K562 (cell line): ENCODE results near the gene CYB5D1. TPM values are rescaled to one million over a fixed set of nuclear protein-coding genes. Genes with fewer than 3 reads are reported as not detected.

Experiments
- ARID3B ChIP-seq: fragments of 250-450 bp; sonication (Bioruptor Pico); IDR thresholded peaks from 2 replicates; pipeline ENCODE4 v1.4.0; 2020; ENCODE audit warnings: borderline replicate concordance
- CBX5 ChIP-seq: IDR thresholded peaks from 2 replicates; pipeline ENCODE4 v1.6.1; 2014; ENCODE audit warnings: low read depth, borderline replicate concordance
- CTCF ChIP-seq, 3 experiments: IDR thresholded peaks in 2 of 3; conservative IDR thresholded peaks in 1 of 3; 2 replicates each; pipeline ENCODE4 v1.5.1; 2011 to 2012; ENCODE audit warnings: low read length in 3 of 3, mild to moderate bottlenecking in 3 of 3, control low read depth in 2 of 3, improper control_type of control experiment in 1 of 3, inconsistent platforms in 1 of 3, low read depth in 1 of 3, mixed read lengths in 1 of 3, moderate library complexity in 1 of 3; ENCODE audit not compliant: insufficient read depth in 2 of 3
- ETS2 ChIP-seq: IDR thresholded peaks from 2 replicates; pipeline ENCODE4 v1.6.1; 2016; ENCODE audit warnings: borderline replicate concordance, missing genetic modification characterization, mild to moderate bottlenecking, moderate library complexity, missing compliant biosample characterization; ENCODE audit not compliant: poor library complexity, severe bottlenecking
- FOXJ3 ChIP-seq: sonication (generic); formaldehyde crosslinking; IDR thresholded peaks from 2 replicates; pipeline ENCODE4 v1.4.0; 2020; ENCODE audit warnings: mild to moderate bottlenecking, missing genetic modification reagents
- GABPA ChIP-seq: fragments of 200-800 bp; sonication (Bioruptor generic); conservative IDR thresholded peaks from 2 replicates; pipeline ENCODE4 v1.6.1; 2016; ENCODE audit warnings: low read depth, missing genetic modification characterization, missing compliant biosample characterization
- HINFP ChIP-seq: fragments of 450-650 bp; conservative IDR thresholded peaks from 2 replicates; pipeline ENCODE4 v1.6.1; 2016; ENCODE audit warnings: missing genetic modification characterization, low read depth, mild to moderate bottlenecking, control low read depth, missing compliant biosample characterization
- LEF1 ChIP-seq: fragments of 450-650 bp; IDR thresholded peaks from 2 replicates; pipeline ENCODE4 v1.6.1; 2016; ENCODE audit warnings: mild to moderate bottlenecking
- MCM2 ChIP-seq: fragments of 450-650 bp; IDR thresholded peaks from 2 replicates; pipeline ENCODE4 v1.6.1; 2017; ENCODE audit warnings: low read depth, mild to moderate bottlenecking
- MCM3 ChIP-seq: fragments of 450-650 bp; IDR thresholded peaks from 2 replicates; pipeline ENCODE4 v1.6.1; 2016
- MYC ChIP-seq, 2 experiments: fragments of 250-450 bp in 1 of 2; sonication (Bioruptor Pico) in 1 of 2; IDR thresholded peaks; 2 replicates each; pipeline versions ENCODE4 v1.5.1 to v1.6.1; 2012 to 2021; ENCODE audit warnings: low read depth in 2 of 2, borderline replicate concordance in 1 of 2, improper control_type of control experiment in 1 of 2, low read length in 1 of 2, mild to moderate bottlenecking in 1 of 2, moderate library complexity in 1 of 2
- PHB2 ChIP-seq: fragments of 450-650 bp; IDR thresholded peaks from 2 replicates; pipeline ENCODE4 v1.6.1; 2017; ENCODE audit warnings: low read depth
- PTTG1 ChIP-seq: fragments of 450-650 bp; IDR thresholded peaks from 2 replicates; pipeline ENCODE4 v1.6.1; 2016; ENCODE audit warnings: low read depth, mild to moderate bottlenecking, missing genetic modification characterization, missing compliant biosample characterization
- SMAD3 ChIP-seq: fragments of 450-650 bp; formaldehyde crosslinking; conservative IDR thresholded peaks from 2 replicates; pipeline ENCODE4 v1.4.0; 2020; ENCODE audit warnings: mild to moderate bottlenecking
- SMARCB1 ChIP-seq: IDR thresholded peaks from 2 replicates; pipeline ENCODE4 v1.6.1; 2011; ENCODE audit warnings: improper control_type of control experiment, low read depth; ENCODE audit not compliant: insufficient read length
- ZBTB5 ChIP-seq: fragments of 450-650 bp; IDR thresholded peaks from 2 replicates; pipeline ENCODE4 v1.6.1; 2017; ENCODE audit warnings: antibody characterized with exemption
- ZFPM2 ChIP-seq: fragments of 250-450 bp; sonication (Bioruptor Pico); IDR thresholded peaks from 2 replicates; pipeline ENCODE4 v1.5.1; 2022; ENCODE audit warnings: mild to moderate bottlenecking
- ZNF449 ChIP-seq: fragments of 250-450 bp; sonication (Bioruptor Pico); IDR thresholded peaks from 2 replicates; pipeline ENCODE4 v1.8.0; 2022; ENCODE audit warnings: moderate library complexity, mild to moderate bottlenecking, inconsistent platforms
- polyA plus RNA-seq, 8 experiments: library from polyadenylated mRNA; depleted of rRNA in 4 of 8; stranded (reverse) in 5 of 8; unstranded in 3 of 8; fragments of >200 nt; fragmentation: Nextera tagmentation in 2 of 8; fragmentation: Illumina TruSeq in 1 of 8; extraction: Ambion mirVana in 2 of 8; extraction: Trizol in 1 of 8; gene quantifications; 2 replicates each; pipeline versions ENCODE4 v1.2.1 to v1.2.3, GENCODE V29; 2011 to 2014; ENCODE audit warnings: inconsistent platforms in 1 of 8, missing spikeins in 1 of 8
- total RNA-seq, 7 experiments: library from RNA; depleted of rRNA in 6 of 7; stranded (reverse); fragments of >200 nt in 6 of 7; fragmentation: Illumina TruSeq in 2 of 7; extraction: Trizol in 2 of 7; gene quantifications; 2 replicates each; pipeline versions ENCODE4 v1.2.1 to v1.2.3, GENCODE V29; 2011 to 2021; ENCODE audit warnings: low replicate concordance in 1 of 7

The CYB5D1 gene
- total and polyA plus RNA-seq, 9 of the 15 experiments (the other 6 are each of a cell fraction or from before 2014, with no cell fraction given) = 2.4 to 7.9 (median 5.7) TPM

GRCh38 chr17:7886227-7887037, 28.6 kb downstream of the CYB5D1 start (continued):
- TF ChIP-seq HINFP (tag) = peak; percentile 82
- no peak for TF ChIP-seq ETS2 (tag)
- no peak for TF ChIP-seq PTTG1
- TF ChIP-seq ARID3B (CRISPR knock-in tag) = no peak
- TF ChIP-seq ZNF449 = no peak
- TF ChIP-seq FOXJ3 (CRISPR knock-in tag) = no peak
- 0 out of 2 replicates have a peak, but pooled peaks have one; percentile 6 for TF ChIP-seq MYC (IDR thresholded peaks at IDR 0.05; ENCODE audit: low read depth, low read length)
- TF ChIP-seq MYC (CRISPR knock-in tag; IDR thresholded peaks at IDR 0.05; ENCODE audit: borderline replicate concordance, low read depth) = 0 out of 2 replicates have a peak, but pooled peaks have one; percentile 12
- 0 out of 6 replicates have a peak, but pooled peaks of 1 of the 3 experiments have one; percentile 3 for TF ChIP-seq CTCF (IDR thresholded peaks at IDR 0.05 in 2 of 3, conservative IDR thresholded peaks at IDR 0.05 in 1 of 3; ENCODE audit: insufficient read depth in 2 of 3, low read depth in 1 of 3, low read length in 3 of 3)
- TF ChIP-seq ZBTB5 = peak; percentile 75
- no peak for TF ChIP-seq PHB2
- no peak for TF ChIP-seq SMARCB1
- no peak for TF ChIP-seq GABPA (tag)
- TF ChIP-seq ZFPM2 (CRISPR knock-in tag) = no peak
- TF ChIP-seq SMAD3 (CRISPR knock-in tag) = no peak
- no peak for TF ChIP-seq MCM3
- TF ChIP-seq LEF1 = no peak
- TF ChIP-seq CBX5 = no peak
- TF ChIP-seq MCM2 = no peak
